ENCODE measurements around the gene FASTKD1. TPM values are rescaled to one million over a fixed set of nuclear protein-coding genes. Genes with fewer than 3 reads are reported as not detected.

Gene FASTKD1
- total RNA-seq, 8 experiments from 2014 or later, result 20.0 to 80.9 (median 26.5) TPM

Other genes with a start within 250 kb of the FASTKD1 start
- gene LRP2, start 211.3 kb downstream of the FASTKD1 start, total RNA-seq, result 10 to 100 TPM in 2 of 8 experiments, 1 to 10 TPM in 3, under 1 TPM in 2, not detected in 1; 0.03 to 29.2 (median 6.5) TPM
- gene BBS5, start 94.4 kb downstream of the FASTKD1 start, total RNA-seq, result 10 to 100 TPM in 1 of 8 experiments, 1 to 10 TPM in 7; 4.4 to 15.5 (median 6.4) TPM
- gene KLHL41, start 64.2 kb downstream of the FASTKD1 start, total RNA-seq, result 1 to 10 TPM in 2 of 8 experiments, under 1 TPM in 6; 0.31 to 3.0 (median 0.61) TPM
- gene PPIG, start 10.5 kb upstream of the FASTKD1 start, total RNA-seq, result 10 to 100 TPM; 42.9 to 59.6 (median 52.2) TPM
- gene CFAP210, start 120.5 kb upstream of the FASTKD1 start, total RNA-seq, result 10 to 100 TPM in 1 of 8 experiments, 1 to 10 TPM in 4, under 1 TPM in 2, not detected in 1; 0.10 to 14.7 (median 1.8) TPM
- gene PHOSPHO2, start 120.6 kb upstream of the FASTKD1 start, total RNA-seq, result 1 to 10 TPM; 3.6 to 8.6 (median 4.5) TPM
- 10 to 100 TPM in 7 of 8 experiments, under 1 TPM in 1; 0.20 to 45.2 (median 25.2) TPM for gene KLHL23, start 160.0 kb upstream of the FASTKD1 start, total RNA-seq
- 100 to 1,000 TPM; 107 to 174 (median 157) TPM for gene SSB, start 225.0 kb upstream of the FASTKD1 start, total RNA-seq

Data from motor neuron (in vitro differentiated cells).